GM21786 (cell line): ENCODE results near the gene TMOD4.
"Not testable (repeated sequence)": the region's sequence is repeated elsewhere in the genome, so short reads cannot be mapped to it uniquely, and the experiment has no call there.

ENCODE experiments used
- ATAC-seq: cut with Tn5 transposase; IDR thresholded peaks from one replicate; pipeline ENCODE4 v1.9.1; 2021; ENCODE audit not compliant: unreplicated experiment

The TMOD4 gene

GRCh38 chr1:151175863-151176262 is at the start of gene TMOD4:
TMOD4 (minus strand) TSS chr1:151175981; CDS start chr1:151174875, 1,106 bp downstream.
- no peak for ATAC-seq

- no peak for ATAC-seq
These were observed 46.3 kb upstream of the TMOD4 start for GRCh38 chr1:151222130-151222529.

GRCh38 chr1:151221616-151222015 is 45.8 kb upstream of the TMOD4 start:
- no peak for ATAC-seq

- no peak for ATAC-seq
These were observed 37.8 kb upstream of the TMOD4 start for GRCh38 chr1:151213560-151213959.

- ATAC-seq, result no peak
These were observed 36.4 kb upstream of the TMOD4 start for GRCh38 chr1:151211972-151212705.

GRCh38 chr1:151210830-151211229 is 35.0 kb upstream of the TMOD4 start:
- no peak for ATAC-seq

GRCh38 chr1:151205381-151205965 is 29.7 kb upstream of the TMOD4 start:
- ATAC-seq, result not testable (repeated sequence)

GRCh38 chr1:151199873-151200581 is 24.2 kb upstream of the TMOD4 start:
- ATAC-seq, result no peak

- ATAC-seq, result peak; percentile 86
These were observed 22.7 kb upstream of the TMOD4 start, which contains the start of gene PIP5K1A for GRCh38 chr1:151198254-151199127. PIP5K1A (plus strand) TSS chr1:151198552; CDS start chr1:151198997, 445 bp downstream.

GRCh38 chr1:151197863-151198253 is 22.1 kb upstream of the TMOD4 start:
- no peak for ATAC-seq

GRCh38 chr1:151196292-151196800 is 20.6 kb upstream of the TMOD4 start:
- no peak for ATAC-seq

GRCh38 chr1:151194894-151195594 is 19.3 kb upstream of the TMOD4 start:
- not testable (repeated sequence) for ATAC-seq

- no peak for ATAC-seq
These were observed 18.1 kb upstream of the TMOD4 start for GRCh38 chr1:151193856-151194255.

GRCh38 chr1:151193304-151193703 is 17.5 kb upstream of the TMOD4 start:
- ATAC-seq, result no peak

- ATAC-seq, result no peak
These were observed 16.3 kb upstream of the TMOD4 start for GRCh38 chr1:151192047-151192446.

GRCh38 chr1:151189637-151190445 is 14.1 kb upstream of the TMOD4 start, which contains the start of gene VPS72:
VPS72 (minus strand) TSS chr1:151190197; CDS start chr1:151190121, 76 bp downstream.
- ATAC-seq, result peak; percentile 85

- not testable (repeated sequence) for ATAC-seq
These were observed 12.9 kb upstream of the TMOD4 start for GRCh38 chr1:151188667-151189066.

- ATAC-seq, result no peak
These were observed 11.4 kb upstream of the TMOD4 start for GRCh38 chr1:151187205-151187604.

GRCh38 chr1:151184211-151184610 is 8.4 kb upstream of the TMOD4 start:
- no peak for ATAC-seq
